IMR-90 (cell line): Measurements from ENCODE around the gene PSMB5.

Experiments used
- BHLHE40 ChIP-seq: fragments of 150-350 bp; IDR thresholded peaks from 2 replicates; pipeline ENCODE4 v1.6.1; 2016; ENCODE audit warnings: mild to moderate bottlenecking, low read depth, low read length
- CEBPB ChIP-seq: IDR thresholded peaks from 2 replicates; pipeline ENCODE4 v1.6.1; 2012; ENCODE audit warnings: low read depth, low read length, improper control_type of control experiment
- CHD1 ChIP-seq: IDR thresholded peaks from 2 replicates; pipeline ENCODE4 v1.6.1; 2012; ENCODE audit warnings: low read depth, low read length, improper control_type of control experiment
- CTCF ChIP-seq: conservative IDR thresholded peaks from 2 replicates; pipeline ENCODE4 v1.5.1; 2012; ENCODE audit warnings: mild to moderate bottlenecking, low read depth, low read length, improper control_type of control experiment
- MXI1 ChIP-seq: IDR thresholded peaks from 2 replicates; pipeline ENCODE4 v1.6.1; 2012; ENCODE audit warnings: low read depth, mild to moderate bottlenecking, low read length, moderate library complexity, borderline replicate concordance
- POLR2A ChIP-seq: IDR thresholded peaks from 2 replicates; pipeline ENCODE4 v1.6.1; 2012; ENCODE audit warnings: mild to moderate bottlenecking, low read depth, low read length
- RCOR1 ChIP-seq: IDR thresholded peaks from 2 replicates; pipeline ENCODE4 v1.6.1; 2012; ENCODE audit warnings: mild to moderate bottlenecking, low read length, improper control_type of control experiment; ENCODE audit not compliant: insufficient replicate concordance
- SMC3 ChIP-seq: fragments of 150-350 bp; IDR thresholded peaks from 2 replicates; pipeline ENCODE4 v1.6.1; 2016; ENCODE audit warnings: low read depth, mild to moderate bottlenecking, antibody characterized with exemption, low read length, moderate library complexity

GRCh38 chr14:22978487-22978837 lies 56.2 kb downstream of the PSMB5 start:
- no peak for TF ChIP-seq CEBPB
- no peak for TF ChIP-seq SMC3
- TF ChIP-seq CTCF, result no peak
- TF ChIP-seq CHD1, result no peak
- TF ChIP-seq MXI1, result no peak
- no peak for TF ChIP-seq RCOR1
- TF ChIP-seq POLR2A, result no peak
- no peak for TF ChIP-seq BHLHE40
